ENCODE results near the gene CALML5.

Gene CALML5

GRCh38 chr10:5502061-5502521 lies 2.7 kb upstream of the CALML5 start:
- DNase-seq (ENCODE audit: low read depth in 1 of 2, low spot score in 1 of 2), result no peak

- DNase-seq (ENCODE audit: low read depth in 1 of 2, low spot score in 1 of 2), result no peak
These were observed 1.5 kb upstream of the CALML5 start for GRCh38 chr10:5500910-5501309.

DNA sequence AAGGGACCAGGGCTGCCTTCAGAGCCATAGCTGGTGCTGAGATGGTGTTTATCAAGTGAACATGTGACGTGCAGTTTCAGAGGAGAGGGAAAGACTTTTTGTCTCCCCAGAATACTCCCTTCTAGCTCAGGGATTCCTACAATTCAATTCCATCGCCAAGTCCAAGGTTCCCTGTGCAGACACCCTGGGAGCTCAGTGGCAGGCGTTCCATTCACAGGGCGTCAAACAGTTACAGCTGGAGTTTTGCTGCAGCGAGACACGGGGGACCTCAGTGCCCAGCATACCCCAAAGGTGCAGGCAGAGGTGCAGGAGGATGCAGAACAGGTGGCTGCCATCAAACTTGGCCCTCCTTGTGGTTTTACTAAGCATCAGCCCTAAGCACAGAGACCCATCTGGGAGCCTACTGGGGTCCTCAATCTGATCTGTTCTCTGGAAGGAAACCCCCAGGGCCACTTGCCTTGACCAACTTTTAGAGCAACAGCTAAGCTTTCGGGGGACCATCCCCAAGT lies 846 bp upstream of the CALML5 start:
- DNase-seq (ENCODE audit: low read depth in 1 of 2, low spot score in 1 of 2), result no peak

DNA sequence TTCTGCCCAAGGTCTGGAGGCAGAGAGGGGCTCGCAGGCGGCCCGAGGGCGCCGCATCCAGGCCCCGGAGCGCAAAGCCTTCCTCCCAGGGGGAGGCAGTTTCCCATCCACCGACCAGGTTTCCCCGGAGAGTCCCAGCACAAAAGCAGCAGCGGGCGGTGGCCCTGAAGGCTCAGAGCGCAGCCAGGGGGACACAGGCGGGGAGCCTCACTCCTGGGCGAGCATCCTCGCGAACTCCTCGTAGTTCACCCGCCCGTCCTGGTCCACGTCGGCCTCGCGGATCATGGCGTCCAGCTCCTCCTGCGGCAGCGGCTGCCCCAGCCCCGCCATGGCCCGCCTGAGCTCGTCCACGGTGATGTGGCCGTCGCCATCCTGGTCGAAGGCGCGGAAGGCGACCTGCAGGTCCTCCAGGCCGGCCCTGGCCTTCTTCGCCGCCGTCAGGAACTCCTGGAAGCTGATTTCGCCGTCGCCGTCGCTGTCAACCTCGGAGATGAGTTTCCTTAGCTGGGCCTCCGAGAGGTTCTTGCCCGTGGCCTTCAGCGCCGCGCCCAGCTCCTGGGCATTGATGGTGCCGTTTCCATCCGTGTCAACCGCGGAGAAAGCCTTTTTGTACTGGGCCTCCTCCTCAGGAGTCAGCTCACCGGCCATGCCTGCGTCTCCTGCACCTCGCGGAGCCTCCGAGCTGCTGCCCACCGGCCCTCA lies 428 bp downstream of the CALML5 start:
- no peak for DNase-seq (ENCODE audit: low read depth in 1 of 2, low spot score in 1 of 2)

DNA sequence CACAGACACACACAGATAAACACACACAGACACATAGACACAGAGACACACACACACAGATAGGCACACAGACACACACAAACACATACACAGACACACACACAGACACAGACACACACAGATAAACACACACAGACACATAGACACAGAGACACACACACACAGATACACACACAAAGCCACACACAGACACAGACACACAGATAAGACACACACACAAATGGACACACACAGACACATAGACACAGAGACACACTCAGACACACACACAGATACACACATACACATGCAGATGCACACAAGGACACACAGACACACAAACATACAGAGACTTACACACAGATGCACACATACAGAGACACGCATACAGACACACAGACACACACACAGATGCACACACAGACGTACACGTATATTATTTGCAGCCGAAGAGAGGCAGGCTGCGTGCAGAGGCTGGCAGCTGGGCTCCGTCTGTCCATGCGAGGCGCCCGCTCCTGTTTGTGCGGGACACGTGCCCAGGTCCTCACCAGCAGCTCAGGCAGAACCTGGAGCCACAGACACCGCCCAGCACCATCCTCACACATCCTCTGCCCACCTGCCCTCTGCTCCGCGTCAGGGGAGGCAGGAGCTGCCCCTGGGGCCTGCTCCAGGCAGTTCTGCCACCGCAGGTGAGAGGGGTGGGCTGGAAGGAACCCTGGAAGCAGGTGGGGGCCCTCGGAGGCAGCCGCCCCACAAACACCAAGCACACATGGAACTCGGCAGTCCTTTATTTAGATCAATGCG lies 1.2 kb downstream of the CALML5 start:
- DNase-seq (ENCODE audit: low read depth in 1 of 2, low spot score in 1 of 2), result no peak

DNA sequence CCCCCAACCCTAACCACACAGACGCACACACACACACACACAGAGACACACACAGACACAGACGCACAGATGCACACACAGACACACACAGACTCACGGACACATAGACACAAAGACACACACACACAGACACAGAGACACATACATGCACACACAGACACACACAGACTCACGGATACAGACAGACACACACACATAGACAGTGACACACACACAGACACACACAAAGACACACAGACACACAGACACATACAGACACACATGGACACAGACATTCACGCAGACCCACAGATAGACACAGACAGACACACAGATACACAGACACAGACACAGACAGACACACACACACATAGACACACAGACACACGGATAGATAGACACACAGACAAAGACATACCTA lies 2.1 kb downstream of the CALML5 start:
- DNase-seq (ENCODE audit: low read depth in 1 of 2, low spot score in 1 of 2), result no peak

DNA sequence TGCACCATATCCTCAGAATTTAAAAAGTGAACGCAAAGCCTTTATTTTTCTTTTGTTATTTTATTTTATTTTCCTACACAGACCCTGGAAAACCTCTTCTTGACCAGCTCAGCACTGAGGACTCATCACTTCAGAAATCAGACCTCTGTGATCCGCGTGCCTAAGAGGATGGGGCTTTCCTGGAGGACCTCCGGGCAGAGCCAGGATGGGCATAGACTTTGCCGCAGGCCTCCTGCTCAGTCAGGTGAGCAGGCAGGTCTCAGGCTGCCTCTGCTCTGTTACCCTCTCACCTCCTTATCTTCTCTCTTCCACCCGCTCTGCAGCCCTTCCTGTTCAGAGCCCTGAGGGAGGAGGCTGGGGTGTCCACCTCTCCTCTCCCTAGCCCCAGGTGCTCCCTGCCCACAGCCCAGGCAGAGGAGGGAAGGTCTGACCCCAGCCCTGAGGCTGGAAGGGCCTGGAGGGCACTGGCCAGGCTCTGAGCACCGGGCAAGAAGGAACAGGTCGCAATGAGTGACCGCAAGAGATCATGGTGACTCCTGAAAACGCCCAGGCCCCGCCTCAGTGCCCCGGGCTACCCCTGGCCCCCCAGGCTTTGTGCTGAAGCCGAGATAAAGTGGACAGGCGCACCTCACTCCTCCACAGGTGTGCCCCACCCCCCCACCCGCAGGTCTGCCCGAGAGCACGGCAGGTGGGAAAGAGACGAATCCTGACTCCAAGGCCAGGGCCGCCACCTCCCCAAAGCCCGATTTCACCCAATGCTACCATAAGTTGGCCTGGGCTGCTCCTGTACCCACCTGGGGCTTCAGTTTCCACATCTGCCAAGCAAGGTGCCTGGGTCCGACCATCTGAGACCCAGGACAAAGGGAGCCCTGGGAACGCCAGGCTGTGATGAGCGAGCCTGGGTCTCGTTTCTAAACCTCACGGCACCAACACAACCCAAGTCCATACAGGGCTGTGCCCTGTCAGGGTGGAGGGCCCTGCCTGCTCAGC lies 2.8 kb downstream of the CALML5 start:
- DNase-seq (ENCODE audit: low read depth in 1 of 2, low spot score in 1 of 2), result no peak

- no peak for DNase-seq (ENCODE audit: low read depth in 1 of 2, low spot score in 1 of 2)
These were observed 4.8 kb downstream of the CALML5 start for GRCh38 chr10:5494611-5495010.

- no peak for DNase-seq (ENCODE audit: low read depth in 1 of 2, low spot score in 1 of 2)
These were observed 5.7 kb downstream of the CALML5 start for GRCh38 chr10:5493691-5494090.

GRCh38 chr10:5492929-5493576 lies 6.3 kb downstream of the CALML5 start:
- no peak for DNase-seq (ENCODE audit: low read depth in 1 of 2, low spot score in 1 of 2)

DNA sequence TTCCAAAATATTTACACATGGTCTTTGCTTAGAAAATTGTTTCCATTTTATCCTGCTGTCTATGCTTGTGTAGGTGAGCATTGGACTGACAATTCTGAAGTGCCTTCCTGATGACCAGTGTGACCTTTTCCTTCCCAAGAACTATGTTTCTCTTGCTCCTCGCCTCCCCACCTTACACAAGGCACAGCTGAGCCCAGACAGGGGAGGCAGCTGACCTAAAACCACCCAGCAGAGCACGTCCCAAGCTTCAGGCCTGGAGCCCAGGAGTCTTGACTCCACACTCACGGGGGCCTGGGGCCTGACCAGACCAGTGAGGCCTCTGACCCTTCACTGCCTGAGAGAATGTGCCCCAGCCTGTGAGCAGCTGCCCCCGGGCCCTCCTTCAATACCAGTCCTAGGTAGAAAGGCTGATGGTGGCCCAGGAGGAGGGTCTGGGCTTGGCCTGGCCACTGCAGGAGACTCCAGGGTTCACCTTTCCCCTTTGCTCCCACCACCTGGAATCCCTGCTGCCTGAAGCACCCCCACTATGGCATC lies 7.0 kb downstream of the CALML5 start:
- no peak for DNase-seq (ENCODE audit: low read depth in 1 of 2, low spot score in 1 of 2)

- no peak for DNase-seq (ENCODE audit: low read depth in 1 of 2, low spot score in 1 of 2)
These were observed 7.9 kb downstream of the CALML5 start for GRCh38 chr10:5491477-5491876.

DNA sequence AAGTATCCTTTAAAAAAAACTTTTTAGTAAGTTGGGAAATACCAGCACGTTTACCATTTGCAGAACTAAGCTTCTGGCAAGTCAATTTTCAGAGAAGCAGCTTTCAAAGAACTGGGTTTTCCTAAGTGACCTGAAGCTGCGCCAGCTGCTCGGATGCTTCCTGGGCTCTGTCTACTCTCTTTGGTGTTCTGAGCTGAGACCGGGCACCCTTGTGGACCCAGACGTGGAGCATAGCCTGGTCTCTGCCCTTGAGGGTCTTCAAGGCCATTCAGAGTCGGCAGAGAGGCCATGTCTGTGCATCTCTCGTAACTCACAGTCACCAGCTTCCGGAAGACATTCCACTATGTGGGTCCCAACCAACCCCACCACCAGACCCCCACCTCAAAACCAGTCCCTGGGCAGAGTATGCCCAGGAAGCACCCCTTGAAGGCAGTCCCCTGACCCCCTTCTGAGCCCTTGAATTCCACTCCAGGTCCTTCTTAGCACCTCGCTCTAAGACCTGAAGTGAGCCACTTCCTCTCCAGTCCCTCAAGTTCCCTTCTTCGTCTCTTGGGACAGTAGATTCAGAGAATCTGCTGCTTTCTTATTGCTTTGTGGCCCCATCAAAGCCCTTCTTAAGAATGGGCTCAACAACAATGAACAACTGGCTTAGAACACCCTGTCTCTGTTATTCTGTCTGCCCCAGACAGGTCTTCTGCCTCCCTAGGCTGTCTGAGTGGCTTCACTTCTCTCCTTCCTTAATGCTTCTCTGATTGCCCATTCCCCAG lies 8.5 kb downstream of the CALML5 start:
- no peak for DNase-seq (ENCODE audit: low read depth in 1 of 2, low spot score in 1 of 2)

- DNase-seq (ENCODE audit: low read depth in 1 of 2, low spot score in 1 of 2), result no peak
These were observed 9.3 kb downstream of the CALML5 start for GRCh38 chr10:5490032-5490431.

DNA sequence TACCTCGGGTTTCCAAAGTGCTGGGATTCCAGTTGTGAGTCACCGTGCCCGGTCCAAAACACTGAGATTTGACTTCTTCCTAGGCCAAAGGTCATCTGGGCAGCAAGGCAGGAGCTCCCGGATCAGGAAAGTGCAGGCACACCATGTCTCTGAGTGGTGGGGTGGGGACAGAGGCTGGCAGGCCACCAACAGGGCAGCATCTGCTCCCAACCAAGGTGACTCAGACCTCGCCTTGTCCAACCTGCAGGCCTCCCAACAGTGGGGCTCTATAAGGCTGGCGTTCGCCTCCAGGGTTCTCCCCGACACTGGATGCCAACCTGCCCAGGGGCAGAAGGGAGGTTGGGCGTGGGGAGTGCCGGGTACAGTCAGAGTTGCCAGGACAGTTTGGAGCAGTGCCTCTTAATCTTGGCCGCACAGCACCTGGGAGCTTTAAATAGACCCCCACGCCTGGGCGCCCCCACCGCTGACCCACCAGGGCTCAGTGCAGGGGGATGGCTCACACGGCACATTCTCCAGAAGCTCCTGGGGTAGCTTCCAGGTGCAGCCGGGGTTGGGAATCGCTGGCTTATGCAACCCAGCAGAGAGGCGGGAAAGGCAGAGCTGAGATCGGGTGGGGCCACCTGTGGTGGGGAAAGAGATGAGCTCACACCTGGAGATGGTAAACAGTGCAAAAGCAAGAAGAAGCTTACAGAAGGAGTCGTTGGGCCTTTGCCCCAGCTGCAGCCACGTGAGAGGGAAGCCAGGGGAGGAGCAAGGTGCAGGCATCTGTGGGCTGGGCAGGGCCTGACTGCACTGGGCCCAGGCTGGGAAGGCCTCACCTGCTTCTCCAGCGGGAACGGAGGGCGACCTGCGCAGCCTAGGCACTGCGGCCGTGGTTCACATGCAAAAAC lies 10.9 kb downstream of the CALML5 start:
- DNase-seq (ENCODE audit: low read depth in 1 of 2, low spot score in 1 of 2), result no peak

- no peak for DNase-seq (ENCODE audit: low read depth in 1 of 2, low spot score in 1 of 2)
These were observed 12.5 kb downstream of the CALML5 start for GRCh38 chr10:5486853-5487235.

DNA sequence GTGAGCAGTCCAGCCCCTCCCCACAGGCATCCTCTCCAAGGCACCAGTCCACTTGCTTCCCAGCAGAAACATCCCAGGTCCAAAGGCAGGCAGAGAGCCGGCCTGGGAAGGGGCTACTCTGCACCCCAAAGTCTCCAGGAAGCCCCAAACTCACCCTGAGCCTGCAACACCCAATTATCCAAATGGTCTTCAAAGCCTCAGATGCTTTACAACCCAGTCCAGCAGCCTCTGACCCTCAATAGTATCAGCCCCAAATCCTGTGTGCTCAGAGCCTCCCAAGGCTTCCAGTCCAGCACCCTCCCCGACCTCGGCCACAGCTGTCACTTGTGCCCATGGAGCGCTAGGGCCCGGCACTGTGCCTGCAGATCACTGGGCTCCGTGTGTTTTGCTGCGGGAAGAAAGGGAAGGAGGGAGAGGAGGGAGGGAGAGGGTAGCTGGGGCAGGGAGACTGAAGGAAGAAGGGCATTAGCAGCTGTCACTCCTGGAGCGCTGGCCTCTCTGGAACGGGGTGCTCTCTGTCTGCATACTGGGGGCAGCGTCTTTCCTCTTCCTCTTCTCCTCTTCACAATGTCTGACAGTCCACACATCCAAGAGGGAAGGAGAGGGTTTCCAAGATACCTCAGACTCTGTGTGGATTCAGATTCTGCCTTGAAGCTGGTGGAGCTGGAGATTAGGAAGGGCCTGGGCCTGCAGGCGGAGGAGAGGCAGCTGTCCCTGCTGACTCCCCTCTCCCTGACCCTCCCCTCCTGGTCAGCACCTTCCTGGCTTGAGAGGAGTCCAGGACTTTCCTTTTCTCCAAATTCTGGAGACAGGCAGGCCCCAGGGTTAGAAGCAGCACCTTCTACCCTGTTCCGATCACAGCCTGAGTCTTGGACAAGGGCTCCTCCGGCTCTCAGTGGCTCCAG lies 13.2 kb downstream of the CALML5 start:
- DNase-seq (ENCODE audit: low read depth in 1 of 2, low spot score in 1 of 2), result no peak

- DNase-seq (ENCODE audit: low read depth in 1 of 2, low spot score in 1 of 2), result no peak
These were observed 14.1 kb downstream of the CALML5 start for GRCh38 chr10:5485290-5485689.

Data from activated CD4-positive, alpha-beta T cell treated with anti-CD3 and anti-CD28 coated beads, Interleukin-2, amount 50 U/mL, for 24 hours (primary cell).